ENCODE data around the gene C10orf120. TPM values are rescaled to one million over a fixed set of nuclear protein-coding genes. Genes with fewer than 3 reads are reported as not detected.

Gene C10orf120
- total RNA-seq, 1 donor from 2014 or later: not detected

- no peak for ATAC-seq
- TF ChIP-seq CTCF (IDR thresholded peaks at IDR 0.05): no peak
- peak; percentile 19 for DNase-seq
- peaks cover 11% of the 10 kb centered on the region for H3K27me3 ChIP-seq
- H3K9me3 ChIP-seq: no peaks in the 10 kb centered on the region
- H3K27ac ChIP-seq: no peak overlapping the region
- no peaks in the 10 kb centered on the region for H3K36me3 ChIP-seq
- intact Hi-C loops (cut with DNase I): no loop called here
- H3K4me3 ChIP-seq: no peak overlapping the region
- no peaks in the 10 kb centered on the region for H3K4me1 ChIP-seq
Measured at GRCh38 chr10:122649903-122650302, 49.7 kb downstream of the C10orf120 start.

- DNase-seq (peak; percentile 73), ATAC-seq (peak; percentile 83)
- no peaks in the 10 kb centered on the region for H3K9me3 ChIP-seq
- H3K4me3 ChIP-seq: no peak overlapping the region
- H3K4me1 ChIP-seq: no peaks in the 10 kb centered on the region
- intact Hi-C loops (cut with DNase I): no loop called here
- peaks cover 11% of the 10 kb centered on the region for H3K27me3 ChIP-seq
- no peaks in the 10 kb centered on the region for H3K36me3 ChIP-seq
- TF ChIP-seq CTCF (IDR thresholded peaks at IDR 0.05): peak; percentile 70
- H3K27ac ChIP-seq: no peak overlapping the region
Measured at GRCh38 chr10:122648599-122649428, 50.8 kb downstream of the C10orf120 start.

Other genes with a start within 250 kb of the C10orf120 start
- not detected for gene ARMS2, start 245.2 kb downstream of the C10orf120 start, total RNA-seq
- gene HTRA1, start 238.3 kb downstream of the C10orf120 start, total RNA-seq: 83.8 TPM
- gene DMBT1, start 139.1 kb downstream of the C10orf120 start, total RNA-seq: 78.6 TPM
- 0.78 TPM for gene CUZD1, start 146.0 kb upstream of the C10orf120 start, total RNA-seq
- 3.6 TPM for gene FAM24B, start 179.7 kb upstream of the C10orf120 start, total RNA-seq
- gene FAM24A, start 210.8 kb upstream of the C10orf120 start, total RNA-seq: not detected

Measured in upper lobe of right lung (tissue), 1 donor.